OCI-LY1 (cell line): Measurements from ENCODE around the gene ZDHHC11B.

ENCODE experiments used
- CTCF ChIP-seq: fragments of 200-600 bp; sonication (generic), shearing (Covaris generic); IDR thresholded peaks from 2 replicates; pipeline ENCODE4 v1.5.1; 2017; ENCODE audit warnings: mild to moderate bottlenecking, antibody characterized with exemption, low read length, moderate library complexity, mixed read lengths
- EZH2 ChIP-seq: fragments of 200-600 bp; sonication (generic), shearing (Covaris generic); IDR thresholded peaks from 2 replicates; pipeline ENCODE4 v1.8.0; 2017; ENCODE audit warnings: borderline replicate concordance, mixed run types, mild to moderate bottlenecking, antibody characterized with exemption, low read length, moderate library complexity, mixed read lengths

- no peak for TF ChIP-seq CTCF
- TF ChIP-seq EZH2: no peak
These were observed 113.9 kb downstream of the ZDHHC11B start for GRCh38 chr5:670396-671270.
